Activated CD4-positive, alpha-beta T cell treated with anti-CD3 and anti-CD28 coated beads for 4 hours (primary cell): ENCODE results near the gene SORCS3.
A peak's percentile ranks its signal among the peaks of the same experiment; 100 is the strongest.

ENCODE experiments used
- DNase-seq, 2 donors: peaks; one replicate each; pipeline ENCODE4 v3.0.0-alpha.2; 2020

The SORCS3 gene

GRCh38 chr10:104641187-104641936 is at the start of gene SORCS3:
Gene SORCS3 (plus strand): TSS chr10:104641290.
- no peak for DNase-seq

GRCh38 chr10:104591441-104591840 is 49.6 kb upstream of the SORCS3 start:
- no peak for DNase-seq

- no peak for DNase-seq
Observed at GRCh38 chr10:104601166-104601565, 39.9 kb upstream of the SORCS3 start.

- DNase-seq: no peak
Observed at GRCh38 chr10:104608091-104608828, 32.8 kb upstream of the SORCS3 start.

GRCh38 chr10:104612571-104613205 is 28.4 kb upstream of the SORCS3 start:
- DNase-seq: no peak

- no peak for DNase-seq
Observed at GRCh38 chr10:104613406-104613805, 27.7 kb upstream of the SORCS3 start.

GRCh38 chr10:104614245-104614831 is 26.8 kb upstream of the SORCS3 start:
- DNase-seq: peak in 1 of 2 donors; percentile 8

GRCh38 chr10:104615136-104615535 is 26.0 kb upstream of the SORCS3 start:
- DNase-seq: no peak

GRCh38 chr10:104617831-104618230 is 23.3 kb upstream of the SORCS3 start:
- DNase-seq: no peak

- DNase-seq: no peak
Observed at GRCh38 chr10:104622175-104622574, 18.9 kb upstream of the SORCS3 start.

GRCh38 chr10:104622598-104623209 is 18.4 kb upstream of the SORCS3 start:
- no peak for DNase-seq

- no peak for DNase-seq
Observed at GRCh38 chr10:104630731-104631130, 10.4 kb upstream of the SORCS3 start.

- no peak for DNase-seq
Observed at GRCh38 chr10:104631946-104632345, 9.1 kb upstream of the SORCS3 start.

GRCh38 chr10:104638861-104639589 is 2.1 kb upstream of the SORCS3 start:
- DNase-seq: no peak

- no peak for DNase-seq
Observed at GRCh38 chr10:104639590-104640338, 1.3 kb upstream of the SORCS3 start.

- no peak for DNase-seq
Observed at GRCh38 chr10:104640339-104641186, 527 bp upstream of the SORCS3 start.

GRCh38 chr10:104641937-104642657 is 1.0 kb downstream of the SORCS3 start:
- no peak for DNase-seq

GRCh38 chr10:104642658-104643302 is 1.7 kb downstream of the SORCS3 start:
- no peak for DNase-seq

GRCh38 chr10:104643303-104643663 is 2.2 kb downstream of the SORCS3 start:
- DNase-seq: no peak
